Measurements from ENCODE around the gene RASAL1. TPM values are rescaled to one million over a fixed set of nuclear protein-coding genes. Genes with fewer than 3 reads are reported as not detected.

Gene RASAL1
- total and polyA plus RNA-seq, 9 donors: 0.05 to 5.1 (median 1.1) TPM; not detected in 2

- WGBS, 3 donors: 55 to 63% (median 60%) methylated on average over 12 of the region's 12 CpGs
- intact Hi-C loops (cut with DNase I): no loop called here
Measured at GRCh38 chr12:113155060-113155459, 19.5 kb upstream of the RASAL1 start.

GRCh38 chr12:113154351-113154973, 18.9 kb upstream of the RASAL1 start:
- peaks cover 2% of the 10 kb centered on the region for H3K4me1 ChIP-seq (ENCODE audit: insufficient read depth)
- peak in 1 of 5 donors; percentile 46 for DNase-seq
- 2 to 4% (median 3%) methylated on average over 46 to 51 of the region's 51 CpGs for WGBS, 3 donors
- H3K36me3 ChIP-seq: no peaks in the 10 kb centered on the region
- H3K4me3 ChIP-seq: no peak overlapping the region
- no peak overlapping the region for H3K27ac ChIP-seq
- H3K9me3 ChIP-seq: no peaks in the 10 kb centered on the region
- no peaks in the 10 kb centered on the region for H3K27me3 ChIP-seq
- no peak for TF ChIP-seq CTCF (IDR thresholded peaks at IDR 0.05)
- intact Hi-C loops (cut with DNase I): no loop called here

More at GRCh38 chr12:113155060-113155459, 19.5 kb upstream of the RASAL1 start:
- H3K4me1 ChIP-seq (ENCODE audit: insufficient read depth): peaks cover 2% of the 10 kb centered on the region
- H3K27ac ChIP-seq: no peak overlapping the region
- no peak overlapping the region for H3K4me3 ChIP-seq
- H3K9me3 ChIP-seq: no peaks in the 10 kb centered on the region
- no peaks in the 10 kb centered on the region for H3K27me3 ChIP-seq
- no peaks in the 10 kb centered on the region for H3K36me3 ChIP-seq
- no peak for DNase-seq
- TF ChIP-seq EP300 (IDR thresholded peaks at IDR 0.05): no peak
- no peak for TF ChIP-seq POLR2A (IDR thresholded peaks at IDR 0.05)
- no peak for TF ChIP-seq CTCF (IDR thresholded peaks at IDR 0.05)

- Histone ChIP-seq H3K4me1 (ENCODE audit: insufficient read depth) (peaks cover 2% of the 10 kb centered on the region), H3K36me3 (no peaks in the 10 kb centered on the region), H3K9me3 (no peaks in the 10 kb centered on the region), H3K27ac (no peak overlapping the region), H3K4me3 (peak overlapping the region; percentile 29), H3K27me3 (no peaks in the 10 kb centered on the region)
- WGBS, 3 donors: 5 to 8% (median 7%) methylated on average over 61 to 70 of the region's 70 CpGs
- no peak for TF ChIP-seq CTCF (IDR thresholded peaks at IDR 0.05)
- intact Hi-C loops (cut with DNase I): no loop called here
- peak in 3 of 5 donors; percentile 22 to 65 (median 53) for DNase-seq
Measured at GRCh38 chr12:113152835-113153814, 17.6 kb upstream of the RASAL1 start.

GRCh38 chr12:113152196-113152834, 16.8 kb upstream of the RASAL1 start:
- Histone ChIP-seq H3K36me3 (no peaks in the 10 kb centered on the region), H3K27ac (no peak overlapping the region)
- no peak for TF ChIP-seq POLR2A (IDR thresholded peaks at IDR 0.05)
- no peak for TF ChIP-seq CTCF (IDR thresholded peaks at IDR 0.05)
- TF ChIP-seq EP300 (IDR thresholded peaks at IDR 0.05): no peak

More at GRCh38 chr12:113152196-113152834, 16.8 kb upstream of the RASAL1 start:
- Histone ChIP-seq H3K27me3 (no peaks in the 10 kb centered on the region), H3K4me1 (ENCODE audit: insufficient read depth) (peaks cover 2% of the 10 kb centered on the region), H3K4me3 (no peak overlapping the region), H3K9me3 (no peaks in the 10 kb centered on the region)
- intact Hi-C loops (cut with DNase I): no loop called here
- no peak for DNase-seq
- WGBS, 3 donors: 18 to 23% (median 20%) methylated on average over 9 of the region's 9 CpGs
